Measurements from ENCODE around the gene RASD2.

The RASD2 gene

DNA sequence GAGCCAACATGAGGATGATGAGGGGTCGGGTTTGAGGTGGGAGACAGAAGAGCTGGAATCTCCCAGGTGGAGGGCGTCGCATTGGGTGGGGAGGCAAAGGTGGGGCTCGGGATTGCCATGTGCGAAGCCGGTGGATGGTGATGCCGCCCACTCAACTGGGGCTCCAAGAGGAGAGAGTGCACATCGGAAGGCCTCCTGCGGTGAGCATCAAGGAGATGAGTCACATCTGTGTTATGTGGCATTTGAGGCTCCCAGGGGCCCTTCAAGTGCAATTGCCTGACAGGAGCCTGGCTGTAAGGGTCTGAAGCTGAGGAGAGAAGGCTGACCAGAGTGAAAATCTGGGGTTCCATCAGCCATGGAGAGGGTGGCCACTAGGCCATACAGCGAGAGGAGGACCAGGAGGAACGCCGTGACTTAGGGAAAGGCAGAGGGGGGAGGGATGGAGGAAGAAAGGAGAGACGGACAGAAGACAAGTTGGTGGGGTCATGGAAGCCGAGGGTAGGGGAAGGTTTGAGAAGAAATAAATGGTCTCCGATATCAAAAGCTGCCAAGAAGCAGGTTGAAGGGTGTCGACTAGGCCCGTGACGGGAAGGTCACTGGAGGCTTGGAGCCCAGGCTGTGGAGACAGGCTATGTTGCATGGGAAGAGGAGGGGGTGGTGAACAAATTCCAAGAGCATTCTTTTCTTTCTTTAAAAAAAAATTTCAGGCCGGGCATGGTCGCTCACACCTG is 21.3 kb downstream of the RASD2 start:
- no peak for DNase-seq

DNA sequence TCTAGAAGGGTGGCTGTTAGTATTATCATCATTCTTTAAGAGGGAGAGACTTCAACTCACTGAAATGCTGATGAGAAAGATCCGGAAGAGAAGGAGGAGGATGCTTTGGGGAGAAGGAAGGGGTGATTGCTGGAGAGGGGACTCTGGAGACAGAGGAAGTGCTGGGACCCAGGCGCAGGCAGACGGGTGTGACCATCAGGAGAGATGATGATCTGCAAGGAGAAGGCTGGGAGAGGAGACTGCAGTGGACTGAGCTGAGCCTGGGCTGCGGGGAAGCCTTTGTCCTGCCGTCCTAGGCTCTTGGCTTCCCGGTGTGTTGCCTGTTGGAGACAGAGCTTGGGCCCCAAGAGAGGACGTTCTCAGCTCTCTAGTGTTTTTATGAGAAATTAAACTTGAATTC is 22.6 kb downstream of the RASD2 start:
- no peak for DNase-seq

DNA sequence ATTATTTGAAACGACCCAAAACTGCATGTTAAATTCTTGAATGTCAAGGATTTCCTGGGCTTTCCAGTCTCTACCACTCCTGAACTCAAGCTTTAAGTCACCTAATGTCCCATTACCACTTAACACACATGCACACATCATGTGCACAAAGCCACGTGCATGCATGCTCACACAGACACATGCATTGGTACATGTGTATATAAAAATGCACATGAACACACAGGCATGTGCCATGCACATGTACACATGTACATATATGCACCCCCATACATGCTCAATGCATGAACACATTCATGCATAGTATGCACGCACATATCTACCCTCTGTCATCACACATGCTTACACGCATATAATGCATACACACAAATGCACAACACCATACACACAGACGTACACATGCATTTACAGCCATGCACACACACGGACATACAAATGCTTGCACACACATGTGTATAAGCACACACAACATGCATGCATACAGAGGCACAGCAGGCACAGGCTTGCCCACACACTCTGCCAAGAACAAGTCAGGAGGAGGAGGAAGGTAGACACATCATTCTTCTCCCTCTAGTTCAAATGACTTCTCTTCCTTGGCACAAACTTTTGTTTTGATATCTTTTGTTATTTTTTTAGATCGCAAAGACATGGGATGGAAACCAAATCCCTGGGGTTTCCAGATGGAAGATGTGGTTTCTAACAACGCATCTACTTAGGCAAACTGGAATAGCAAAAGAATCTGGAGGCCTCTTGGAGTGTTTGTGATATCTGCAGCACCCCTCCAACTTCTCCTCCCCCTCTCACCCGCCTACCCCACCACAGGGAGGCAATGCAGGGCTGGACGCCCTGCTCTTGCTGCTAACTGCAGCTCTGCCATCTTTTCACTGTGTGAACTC is 24.6 kb downstream of the RASD2 start:
- no peak for DNase-seq

- DNase-seq = no peak
These were observed 26.9 kb downstream of the RASD2 start for GRCh38 chr22:35567351-35568141.

DNA sequence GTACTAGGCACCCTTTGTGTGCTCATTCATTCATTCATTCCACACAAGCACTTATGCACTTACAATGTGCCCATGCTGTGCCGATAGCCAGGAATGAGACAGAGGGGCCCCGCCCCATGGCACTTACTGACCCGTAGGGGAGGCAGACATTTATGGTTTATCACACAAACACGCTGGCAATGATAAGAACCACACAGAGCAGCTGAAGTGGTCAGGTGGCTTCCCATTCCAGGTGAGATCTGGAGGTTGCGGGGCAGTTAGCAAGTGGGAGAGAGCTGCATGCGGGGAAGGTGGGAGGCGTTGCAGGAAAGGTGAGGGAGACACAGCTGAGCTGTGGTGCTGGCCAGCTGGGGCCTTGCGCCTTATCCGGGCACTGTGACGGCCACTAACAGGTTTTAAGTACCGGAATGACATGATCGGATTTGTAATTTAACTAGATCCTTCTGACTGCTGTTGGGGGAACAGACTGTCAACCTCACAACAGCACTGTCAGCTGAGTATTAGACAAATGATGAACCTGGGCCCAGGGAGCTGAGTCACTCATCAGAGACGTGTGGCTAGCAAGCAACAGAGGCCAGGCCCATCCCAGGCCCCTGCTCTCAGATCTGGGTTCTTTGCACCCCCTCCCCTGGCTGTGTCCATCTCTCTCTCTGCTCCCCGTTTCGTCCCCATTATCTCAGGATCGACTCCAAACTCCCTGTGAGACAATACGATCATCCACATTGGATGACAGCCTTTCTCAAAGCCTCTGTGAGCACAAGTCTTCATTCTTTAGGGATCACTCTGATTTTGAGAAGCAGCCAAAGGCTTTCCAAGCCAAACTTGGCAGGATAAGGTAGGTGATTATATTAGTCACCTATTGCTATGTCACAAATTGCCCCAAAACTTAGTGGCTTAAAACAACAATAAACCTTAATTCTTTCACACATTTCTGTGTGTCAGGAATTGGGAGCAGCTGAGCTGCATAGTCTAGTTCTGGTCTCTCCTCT is 28.4 kb downstream of the RASD2 start:
- DNase-seq = no peak

- DNase-seq = no peak
These were observed 29.3 kb downstream of the RASD2 start for GRCh38 chr22:35569916-35570315.

GRCh38 chr22:35570686-35571194 is 30.1 kb downstream of the RASD2 start:
- no peak for DNase-seq

- no peak for DNase-seq
These were observed 31.9 kb downstream of the RASD2 start for GRCh38 chr22:35572556-35572955.

- DNase-seq = peak; percentile 13
These were observed 34.6 kb downstream of the RASD2 start for GRCh38 chr22:35575116-35575748.

GRCh38 chr22:35576671-35577070 is 36.0 kb downstream of the RASD2 start:
- DNase-seq = no peak

DNA sequence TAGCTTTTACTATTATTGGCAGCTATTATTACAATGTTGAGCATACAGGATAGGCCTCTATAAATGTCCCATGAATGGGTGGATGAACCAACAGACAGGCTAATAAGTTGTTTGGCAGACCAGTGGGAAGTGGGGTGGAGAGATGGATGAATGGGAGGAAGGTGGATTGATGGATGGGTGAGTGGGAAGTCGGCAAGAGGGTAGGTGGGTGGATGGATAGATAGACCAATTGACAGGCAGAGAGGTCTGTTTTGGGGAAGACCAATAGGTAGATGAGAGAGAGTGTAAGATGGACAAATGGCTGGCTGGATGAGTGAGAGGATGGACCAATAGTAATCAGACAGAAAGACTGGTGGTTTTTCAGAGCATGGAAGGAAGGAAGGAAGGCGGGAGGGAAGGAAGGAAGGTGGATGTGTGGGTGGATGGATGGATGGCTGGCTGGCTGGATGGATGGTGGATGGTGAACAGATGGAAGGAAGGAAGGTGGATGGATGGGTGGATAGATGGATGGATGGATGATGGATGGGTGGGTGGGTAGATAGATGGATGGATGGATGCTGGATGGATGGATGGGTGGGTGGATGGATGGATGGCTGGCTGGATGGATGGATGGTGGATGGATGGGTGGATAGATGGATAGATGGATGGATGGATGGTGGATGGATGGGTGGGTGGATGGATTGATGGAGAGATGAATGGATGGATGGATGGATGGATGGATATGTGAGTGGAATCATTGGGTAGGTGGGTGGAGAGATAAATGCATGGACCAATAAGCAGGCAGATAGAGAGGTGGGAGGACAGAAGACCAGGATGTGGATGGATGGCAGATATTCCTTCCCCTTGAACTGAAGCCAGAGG is 37.4 kb downstream of the RASD2 start:
- DNase-seq = no peak

- no peak for DNase-seq
These were observed 38.4 kb downstream of the RASD2 start for GRCh38 chr22:35578836-35579575.

- no peak for DNase-seq
These were observed 39.9 kb downstream of the RASD2 start for GRCh38 chr22:35580351-35581022.

GRCh38 chr22:35581023-35581413 is 40.4 kb downstream of the RASD2 start:
- DNase-seq = no peak

GRCh38 chr22:35582218-35582860 is 41.7 kb downstream of the RASD2 start:
- DNase-seq = no peak

- peak; percentile 43 for DNase-seq
These were observed 42.4 kb downstream of the RASD2 start for GRCh38 chr22:35582861-35583670.

GRCh38 chr22:35586771-35587170 is 46.1 kb downstream of the RASD2 start:
- no peak for DNase-seq

DNA sequence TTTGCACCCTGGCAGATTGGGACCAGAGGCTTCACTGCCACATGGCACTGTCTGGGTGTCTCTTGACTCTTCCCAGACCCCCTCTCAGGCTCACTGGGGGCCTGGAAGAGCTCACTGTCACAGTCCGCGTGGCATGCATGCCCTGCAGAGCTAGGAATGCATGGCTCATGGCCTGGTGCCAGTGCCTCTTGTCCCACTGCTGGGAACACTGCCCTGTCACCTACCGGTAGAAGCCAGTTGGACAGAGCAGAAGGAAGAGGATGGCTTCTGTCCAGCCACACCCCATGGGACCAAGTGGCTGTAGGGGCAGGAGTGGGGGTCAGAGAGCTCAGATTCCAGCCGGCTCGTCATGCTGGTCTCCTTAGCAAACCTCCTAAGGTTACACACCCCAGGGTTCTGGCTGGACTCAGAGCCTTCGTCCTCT is 46.8 kb downstream of the RASD2 start:
- no peak for DNase-seq
